H1 (cell line): Measurements from ENCODE around the gene CAMK2B. TPM values are rescaled to one million over a fixed set of nuclear protein-coding genes. Genes with fewer than 3 reads are reported as not detected.

Experiments
- CTCF ChIA-PET: fragments of 300-600 bp; sonication (Branson Sonifier 250); formaldehyde crosslinking; loops from one replicate; lab custom pipeline; 2021; ENCODE audit not compliant: partially characterized antibody; lab: Charles Lee
- POLR2A ChIA-PET: fragments of 300-600 bp; sonication (Branson Sonifier 250); formaldehyde crosslinking; loops from one replicate; lab custom pipeline; 2021; ENCODE audit warnings: inconsistent platforms; ENCODE audit not compliant: partially characterized antibody; lab: Charles Lee
- DNase-seq, 2 experiments: peaks; one replicate each; pipeline versions ENCODE4 v3.0.0 to v3.0.0-alpha.2; 2010 to 2022; ENCODE audit warnings: low spot score in 2 of 2, low read depth in 1 of 2, mixed read lengths in 1 of 2
- FAIRE-seq: peaks from 2 replicates; lab custom pipeline; 2011; peaks lifted over from hg19 to GRCh38; lab: Jason Lieb, UNC
- H2AFZ ChIP-seq: 2 replicates; pipeline ENCODE4 v1.8.1; 2012; ENCODE audit warnings: low read length, inconsistent platforms
- H2AK5ac ChIP-seq: 2 replicates; pipeline ENCODE4 v1.6.1; 2013; ENCODE audit warnings: low read depth, low read length
- H2BK120ac ChIP-seq: replicated peaks from 2 replicates; pipeline ENCODE3; 2013; ENCODE audit warnings: low read depth, low read length, inconsistent platforms
- H2BK12ac ChIP-seq: 2 replicates; pipeline ENCODE4 v1.6.1; 2013; ENCODE audit warnings: low read depth, low read length
- H2BK15ac ChIP-seq: 2 replicates; pipeline ENCODE4 v1.6.1; 2013; ENCODE audit warnings: low read length
- H2BK20ac ChIP-seq: 2 replicates; pipeline ENCODE4 v1.6.1; 2013; ENCODE audit warnings: low read length
- H2BK5ac ChIP-seq: 2 replicates; pipeline ENCODE4 v1.6.1; 2013; ENCODE audit warnings: low read depth, low read length
- H3K14ac ChIP-seq: 2 replicates; pipeline ENCODE4 v1.6.1; 2013; ENCODE audit warnings: inconsistent platforms; ENCODE audit not compliant: insufficient read length
- H3K18ac ChIP-seq: 2 replicates; pipeline ENCODE4 v1.6.1; 2013; ENCODE audit warnings: low read length; ENCODE audit errors: extremely low read depth
- H3K23ac ChIP-seq: 2 replicates; pipeline ENCODE4 v1.6.1; 2013; ENCODE audit warnings: inconsistent platforms; ENCODE audit not compliant: insufficient read length
- H3K23me2 ChIP-seq: 2 replicates; pipeline ENCODE4 v1.6.1; 2013; ENCODE audit warnings: low read depth, low read length
- H3K27ac ChIP-seq: 2 replicates; pipeline ENCODE4 v1.6.1; 2011; ENCODE audit warnings: low read depth, low read length, inconsistent platforms
- H3K27me3 ChIP-seq, 4 experiments: replicated peaks in 1 of 4; 1 replicate in 1 of 4; 2 replicates in 3 of 4; pipeline versions ENCODE4 v1.6.1 to v1.8.1; 2011 to 2013; ENCODE audit warnings: low read length in 3 of 4, mild to moderate bottlenecking in 3 of 4, inconsistent platforms in 2 of 4, mixed read lengths in 2 of 4, moderate library complexity in 1 of 4; ENCODE audit not compliant: control insufficient read depth in 3 of 4, insufficient read depth in 3 of 4; ENCODE audit errors: extremely low read depth in 1 of 4
- H3K36me3 ChIP-seq, 4 experiments: 2 replicates each; pipeline versions ENCODE4 v1.6.1 to v1.8.1; 2011 to 2013; ENCODE audit warnings: mild to moderate bottlenecking in 4 of 4, low read length in 3 of 4, moderate library complexity in 2 of 4, control low read depth in 1 of 4, inconsistent platforms in 1 of 4; ENCODE audit not compliant: insufficient read depth in 4 of 4, control insufficient read depth in 2 of 4
- H3K4ac ChIP-seq: replicated peaks from 2 replicates; pipeline ENCODE3; 2013; ENCODE audit warnings: low read length, low read depth, mixed read lengths, inconsistent platforms; ENCODE audit not compliant: insufficient read length
- H3K4me1 ChIP-seq, 4 experiments: replicated peaks in 1 of 4; 1 replicate in 1 of 4; 2 replicates in 3 of 4; pipeline versions ENCODE4 v1.6.1 to v1.8.1; 2011 to 2013; ENCODE audit warnings: low read length in 3 of 4, inconsistent platforms in 2 of 4, mixed read lengths in 1 of 4; ENCODE audit not compliant: insufficient read depth in 4 of 4, control insufficient read depth in 3 of 4
- H3K4me2 ChIP-seq, 2 experiments: 2 replicates each; pipeline versions ENCODE4 v1.6.1 to v1.8.1; 2011 to 2013; ENCODE audit warnings: low read depth in 2 of 2, low read length in 2 of 2, control low read depth in 1 of 2, inconsistent platforms in 1 of 2, mild to moderate bottlenecking in 1 of 2; ENCODE audit not compliant: insufficient read depth in 1 of 2
- H3K4me3 ChIP-seq, 4 experiments: fragments of 200-600, 300-600 bp in 1 of 4; sonication (generic), shearing (Covaris generic), sonication (Bioruptor Twin) in 1 of 4; 2 replicates each; pipeline versions ENCODE4 v1.5.1 to v1.8.1; 2011 to 2016; ENCODE audit warnings: low read length in 4 of 4, low read depth in 3 of 4, control low read depth in 2 of 4, inconsistent platforms in 2 of 4, mild to moderate bottlenecking in 2 of 4, mixed read lengths in 1 of 4, moderate library complexity in 1 of 4; ENCODE audit not compliant: insufficient read depth in 2 of 4; ENCODE audit errors: extremely low read depth in 1 of 4
- H3K56ac ChIP-seq: replicated peaks from 2 replicates; pipeline ENCODE3; 2013; ENCODE audit warnings: low read depth, mild to moderate bottlenecking, mixed read lengths, low read length, inconsistent platforms; ENCODE audit not compliant: insufficient read length
- H3K79me1 ChIP-seq: 2 replicates; pipeline ENCODE4 v1.6.1; 2013; ENCODE audit warnings: low read depth, low read length, control low read depth
- H3K79me2 ChIP-seq, 2 experiments: 2 replicates each; pipeline versions ENCODE4 v1.6.1 to v1.8.1; 2012 to 2013; ENCODE audit warnings: low read length in 2 of 2, mild to moderate bottlenecking in 2 of 2, inconsistent platforms in 1 of 2; ENCODE audit not compliant: insufficient read depth in 2 of 2, control insufficient read depth in 1 of 2
- H3K9ac ChIP-seq, 4 experiments: replicated peaks in 1 of 4; 1 replicate in 1 of 4; 2 replicates in 3 of 4; pipeline versions ENCODE4 v1.6.1 to v1.8.1; 2011 to 2013; ENCODE audit warnings: low read depth in 3 of 4, low read length in 3 of 4, control low read depth in 2 of 4, mild to moderate bottlenecking in 2 of 4, moderate library complexity in 2 of 4, inconsistent platforms in 1 of 4; ENCODE audit errors: extremely low read depth in 1 of 4
- H3K9me3 ChIP-seq, 2 experiments: 2 replicates each; pipeline versions ENCODE4 v1.6.1 to v1.8.1; 2012 to 2013; ENCODE audit warnings: mild to moderate bottlenecking in 2 of 2, moderate library complexity in 2 of 2, control low read depth in 1 of 2, inconsistent platforms in 1 of 2, low read depth in 1 of 2, low read length in 1 of 2, mixed read lengths in 1 of 2; ENCODE audit not compliant: insufficient read depth in 2 of 2
- H4K20me1 ChIP-seq, 2 experiments: replicated peaks in 1 of 2; 2 replicates each; pipeline versions ENCODE3 to v1.8.1; 2011 to 2013; ENCODE audit warnings: inconsistent platforms in 2 of 2, low read length in 2 of 2, mild to moderate bottlenecking in 1 of 2; ENCODE audit not compliant: insufficient read depth in 2 of 2, control insufficient read depth in 1 of 2
- H4K5ac ChIP-seq: 2 replicates; pipeline ENCODE4 v1.6.1; 2013; ENCODE audit warnings: low read length, low read depth, mixed read lengths, inconsistent platforms; ENCODE audit not compliant: insufficient read length
- H4K8ac ChIP-seq: 2 replicates; pipeline ENCODE4 v1.8.0; 2013; ENCODE audit warnings: mild to moderate bottlenecking, moderate library complexity, low read length, inconsistent platforms; ENCODE audit not compliant: insufficient read depth; ENCODE audit errors: extremely low read depth
- H4K91ac ChIP-seq: replicated peaks from 2 replicates; pipeline ENCODE3; 2013; ENCODE audit warnings: low read length, mixed read lengths, inconsistent platforms; ENCODE audit not compliant: insufficient read length
- CBX5 ChIP-seq: fragments of 300-800, 300-1000 bp; sonication (generic); IDR thresholded peaks from 2 replicates; pipeline ENCODE4 v1.7.1; 2016; ENCODE audit warnings: antibody characterized with exemption, low read length, low read depth
- CBX8 ChIP-seq: fragments of 300-800, 300-1000 bp; sonication (generic); IDR thresholded peaks from 2 replicates; pipeline ENCODE4 v1.7.1; 2016; ENCODE audit warnings: low read depth, low read length, borderline replicate concordance
- JUN ChIP-seq: IDR thresholded peaks from 2 replicates; pipeline ENCODE4 v1.6.1; 2011; ENCODE audit warnings: low read depth, mild to moderate bottlenecking, improper control_type of control experiment, low read length
- SAP30 ChIP-seq: fragments of 300-600 bp; sonication (generic); IDR thresholded peaks from 2 replicates; pipeline ENCODE4 v1.7.1; 2012; ENCODE audit warnings: low read length, moderate library complexity, mild to moderate bottlenecking, inconsistent platforms; ENCODE audit not compliant: insufficient read depth, insufficient replicate concordance
- WGBS, 2 experiments: shearing (Covaris generic) in 1 of 2; methylation state at CpG; one replicate each; pipeline versions ENCODE4 v1.1.6 to v1.1.7; 2013 to 2015; ENCODE audit warnings: low lambda C conversion rate in 2 of 2, mixed read lengths in 2 of 2, inconsistent platforms in 1 of 2, low coverage in 1 of 2, missing lambda C conversion rate in 1 of 2; ENCODE audit not compliant: insufficient replicate concordance in 2 of 2, insufficient coverage in 1 of 2, insufficient read length in 1 of 2; ENCODE audit errors: extremely low coverage in 1 of 2, missing lambda C conversion rate in 1 of 2; 5-methylcytosine and 5-hydroxymethylcytosine counted together
- polyA plus RNA-seq, 7 experiments: library from polyadenylated mRNA; depleted of rRNA in 3 of 7; stranded (reverse) in 5 of 7; unstranded in 2 of 7; fragments of >200 nt in 5 of 7; fragments of 200-250 nt in 2 of 7; gene quantifications; 1 replicate in 5 of 7; 2 replicates in 1 of 7; 4 replicates in 1 of 7; pipeline versions ENCODE4 v1.2.1 to v1.2.3, GENCODE V29; 2011 to 2013; ENCODE audit warnings: missing spikeins in 2 of 7, mixed read lengths in 2 of 7
- total RNA-seq: library from RNA; stranded (reverse); fragmentation: NEBNext Ultra II Directional; extraction: Animal tissue kit (Norgen Biotek cat#: 25700); gene quantifications from 2 replicates; pipeline ENCODE4 v1.2.1, GENCODE V29; 2021

The CAMK2B gene
- total and polyA plus RNA-seq, 2 of the 8 experiments (the other 6 are each of a cell fraction or from before 2014, with no cell fraction given) = 0.05 to 0.15 TPM

- H3K9ac ChIP-seq = no peak overlapping the region
- H4K8ac ChIP-seq = no peak overlapping the region; the same call in 1 of the 2 replicates
- no peaks in the 10 kb centered on the region for H3K79me2 ChIP-seq
- no peak overlapping the region for H2AK5ac ChIP-seq
- no peak overlapping the region for H2BK15ac ChIP-seq
- H3K4me1 ChIP-seq = no peaks in the 10 kb centered on the region; a peak in 1 of 7 replicates
- H3K4ac ChIP-seq = no peak overlapping the region
- no peak overlapping the region for H3K27ac ChIP-seq
- no peaks in the 10 kb centered on the region for H3K9me3 ChIP-seq
- H3K79me1 ChIP-seq = no peaks in the 10 kb centered on the region
- H3K14ac ChIP-seq = no peak overlapping the region
- no peak for TF ChIP-seq SAP30
- no peak for TF ChIP-seq CBX5
- no peak for TF ChIP-seq JUN
- no peak for TF ChIP-seq CBX8
- H2BK5ac ChIP-seq = no peak overlapping the region
- DNase-seq (no peak), FAIRE-seq (no peak)
- no peak overlapping the region for H4K5ac ChIP-seq
- no peak overlapping the region for H2BK120ac ChIP-seq
- no peak overlapping the region for H3K18ac ChIP-seq
- no peak overlapping the region for H2BK20ac ChIP-seq
- CTCF ChIA-PET = interaction anchor here (0.6 to 4.3 kb wide), 12 partner anchors 8 to 202 kb away, joined by 3 to 46 read pairs (median 4); no protein-coding TSS in a partner anchor
- H3K4me2 ChIP-seq = no peak overlapping the region
- H3K4me3 ChIP-seq = no peak overlapping the region
- H3K27me3 ChIP-seq = peaks cover 0 to 3% (median 2%) of the 10 kb centered on the region in 4 experiments; a peak in 2 of 7 replicates
- no peak overlapping the region for H4K91ac ChIP-seq
- no peak overlapping the region for H2BK12ac ChIP-seq
- no peaks in the 10 kb centered on the region for H3K23me2 ChIP-seq
- 88% methylated on average over 3 of the region's 3 CpGs; no CpG with 5 or more reads in 1 of the 2 experiments for WGBS, 2 experiments
- no peaks in the 10 kb centered on the region for H3K36me3 ChIP-seq
- H2AFZ ChIP-seq = no peak overlapping the region
- H3K23ac ChIP-seq = no peak overlapping the region
- H3K56ac ChIP-seq = no peak overlapping the region
- no peaks in the 10 kb centered on the region for H4K20me1 ChIP-seq
- POLR2A ChIA-PET = no interaction called here
These were observed 130.7 kb downstream of the CAMK2B start for GRCh38 chr7:44194562-44195145.
